Parathyroid adenoma (tissue), 2 donors: ENCODE results near the gene KRT76.

ENCODE experiments used
- H2AFZ ChIP-seq: fragments of 300-600 bp; sonication (generic); one replicate; pipeline ENCODE4 v1.7.0; 2017; ENCODE audit warnings: antibody characterized with exemption, mild to moderate bottlenecking
- H3K27ac ChIP-seq: fragments of 300-600 bp; sonication (generic); one replicate; pipeline ENCODE4 v1.7.0; 2017
- H3K27me3 ChIP-seq: fragments of 300-600 bp; sonication (generic); one replicate; pipeline ENCODE4 v1.7.0; 2017; ENCODE audit warnings: low read length; ENCODE audit not compliant: control insufficient read depth, insufficient read depth
- H3K36me3 ChIP-seq: fragments of 300-600 bp; sonication (generic); one replicate; pipeline ENCODE4 v1.7.0; 2017; ENCODE audit warnings: low read length; ENCODE audit not compliant: control insufficient read depth, insufficient read depth
- H3K4me1 ChIP-seq: fragments of 300-600 bp; sonication (generic); one replicate; pipeline ENCODE4 v1.7.0; 2017; ENCODE audit warnings: control low read depth
- H3K4me2 ChIP-seq: fragments of 300-600 bp; sonication (generic); one replicate; pipeline ENCODE4 v1.7.0; 2017; ENCODE audit warnings: low read length
- H3K4me3 ChIP-seq: fragments of 300-600 bp; sonication (generic); one replicate; pipeline ENCODE4 v1.7.0; 2017; ENCODE audit warnings: low read depth, low read length
- H3K79me2 ChIP-seq: fragments of 300-600 bp; sonication (generic); one replicate; pipeline ENCODE4 v1.7.0; 2017; ENCODE audit warnings: control low read depth
- H3K9ac ChIP-seq: fragments of 300-600 bp; sonication (generic); one replicate; pipeline ENCODE4 v1.7.0; 2017; ENCODE audit warnings: mild to moderate bottlenecking
- H3K9me3 ChIP-seq: fragments of 300-600 bp; sonication (generic); one replicate; pipeline ENCODE4 v1.7.0; 2017; ENCODE audit warnings: low read length; ENCODE audit not compliant: control insufficient read depth
- CTCF ChIP-seq: fragments of 300-600 bp; sonication (generic); IDR thresholded peaks from one replicate; pipeline ENCODE4 v1.7.0; 2017; ENCODE audit warnings: antibody characterized with exemption, mild to moderate bottlenecking
- donor health status: primary hyperparathyroidism.

The KRT76 gene

GRCh38 chr12:52767427-52767826 lies 9.7 kb downstream of the KRT76 start:
- Histone ChIP-seq H3K4me1 (no peaks in the 10 kb centered on the region), H3K36me3 (no peaks in the 10 kb centered on the region), H3K9ac (no peak overlapping the region), H3K4me3 (no peak overlapping the region), H3K79me2 (no peaks in the 10 kb centered on the region), H3K9me3 (no peaks in the 10 kb centered on the region), H3K27me3 (no peaks in the 10 kb centered on the region), H3K4me2 (no peak overlapping the region), H2AFZ (no peak overlapping the region), H3K27ac (no peak overlapping the region)
- no peak for TF ChIP-seq CTCF

GRCh38 chr12:52767020-52767379 lies 10.1 kb downstream of the KRT76 start:
- Histone ChIP-seq H3K9ac (no peak overlapping the region), H3K27me3 (no peaks in the 10 kb centered on the region), H3K4me3 (no peak overlapping the region), H3K4me2 (no peak overlapping the region), H3K4me1 (no peaks in the 10 kb centered on the region), H3K79me2 (no peaks in the 10 kb centered on the region), H3K9me3 (no peaks in the 10 kb centered on the region), H2AFZ (no peak overlapping the region), H3K36me3 (no peaks in the 10 kb centered on the region), H3K27ac (no peak overlapping the region)
- TF ChIP-seq CTCF, result no peak

- H3K36me3 ChIP-seq, result no peaks in the 10 kb centered on the region
- no peaks in the 10 kb centered on the region for H3K27me3 ChIP-seq
- no peak overlapping the region for H3K9ac ChIP-seq
- H3K27ac ChIP-seq, result no peak overlapping the region
- no peaks in the 10 kb centered on the region for H3K79me2 ChIP-seq
- H3K4me2 ChIP-seq, result no peak overlapping the region
- no peak overlapping the region for H3K4me3 ChIP-seq
- no peaks in the 10 kb centered on the region for H3K9me3 ChIP-seq
- TF ChIP-seq CTCF, result no peak
- H3K4me1 ChIP-seq, result no peaks in the 10 kb centered on the region
- no peak overlapping the region for H2AFZ ChIP-seq
Measured at GRCh38 chr12:52766351-52767019, 10.7 kb downstream of the KRT76 start.

GRCh38 chr12:52765702-52766101 lies 11.4 kb downstream of the KRT76 start:
- Histone ChIP-seq H3K36me3 (no peaks in the 10 kb centered on the region), H3K9ac (no peak overlapping the region), H3K4me2 (no peak overlapping the region), H3K4me3 (no peak overlapping the region), H3K27me3 (no peaks in the 10 kb centered on the region), H3K4me1 (no peaks in the 10 kb centered on the region), H3K27ac (no peak overlapping the region), H3K79me2 (no peaks in the 10 kb centered on the region), H3K9me3 (no peaks in the 10 kb centered on the region), H2AFZ (no peak overlapping the region)
- no peak for TF ChIP-seq CTCF

- H3K27me3 ChIP-seq, result no peaks in the 10 kb centered on the region
- H3K27ac ChIP-seq, result no peak overlapping the region
- H3K4me1 ChIP-seq, result no peaks in the 10 kb centered on the region
- H3K36me3 ChIP-seq, result no peaks in the 10 kb centered on the region
- H3K9me3 ChIP-seq, result no peaks in the 10 kb centered on the region
- no peak overlapping the region for H3K9ac ChIP-seq
- H3K79me2 ChIP-seq, result no peaks in the 10 kb centered on the region
- H2AFZ ChIP-seq, result no peak overlapping the region
- H3K4me2 ChIP-seq, result no peak overlapping the region
- TF ChIP-seq CTCF, result no peak
- H3K4me3 ChIP-seq, result no peak overlapping the region
Measured at GRCh38 chr12:52763991-52764390, 13.2 kb downstream of the KRT76 start.
